ENCODE measurements around the gene EVI5L. TPM values are rescaled to one million over a fixed set of nuclear protein-coding genes. Genes with fewer than 3 reads are reported as not detected.

Gene EVI5L
- total RNA-seq, 6 experiments from 2014 or later, result 3.7 to 6.3 (median 4.9) TPM

DNA sequence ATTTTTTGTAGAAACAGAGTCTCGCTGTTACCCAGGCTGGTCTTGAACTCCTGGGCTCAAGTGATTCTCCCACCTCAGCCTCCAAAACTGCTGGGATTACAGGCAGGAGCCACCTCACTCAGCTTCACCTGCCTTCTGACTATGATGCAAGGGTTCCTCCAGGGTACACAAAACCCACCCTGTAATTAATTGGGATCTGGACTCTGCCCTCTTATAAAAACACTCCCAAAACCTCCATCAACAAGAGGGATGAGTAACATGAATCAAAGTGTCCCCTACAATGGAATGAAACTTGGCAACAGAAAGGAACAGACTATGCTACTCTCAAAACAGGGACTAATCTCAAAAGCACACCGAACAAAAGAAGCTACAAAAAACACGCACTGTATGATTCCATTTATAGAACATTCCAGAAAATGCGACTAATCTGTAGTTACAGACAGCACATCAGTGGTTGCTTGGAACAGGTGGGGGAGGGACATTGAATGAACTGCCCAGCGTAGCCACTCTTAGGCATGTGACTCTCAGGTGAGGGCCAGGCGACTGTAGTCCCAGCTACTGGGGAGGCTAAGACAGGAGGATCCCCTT is 47.3 kb downstream of the EVI5L start:
- no peaks in the 10 kb centered on the region for H3K9me3 ChIP-seq
- no peaks in the 10 kb centered on the region for H3K36me3 ChIP-seq
- WGBS (ENCODE audit: insufficient coverage, low coverage, low lambda C conversion rate, missing lambda C conversion rate), result 79% methylated on average over 6 of the region's 6 CpGs
- DNase-seq (no peak), ATAC-seq (no peak)
- intact Hi-C loops (cut with DNase I), result no loop called here
- TF ChIP-seq, protein P1, sequence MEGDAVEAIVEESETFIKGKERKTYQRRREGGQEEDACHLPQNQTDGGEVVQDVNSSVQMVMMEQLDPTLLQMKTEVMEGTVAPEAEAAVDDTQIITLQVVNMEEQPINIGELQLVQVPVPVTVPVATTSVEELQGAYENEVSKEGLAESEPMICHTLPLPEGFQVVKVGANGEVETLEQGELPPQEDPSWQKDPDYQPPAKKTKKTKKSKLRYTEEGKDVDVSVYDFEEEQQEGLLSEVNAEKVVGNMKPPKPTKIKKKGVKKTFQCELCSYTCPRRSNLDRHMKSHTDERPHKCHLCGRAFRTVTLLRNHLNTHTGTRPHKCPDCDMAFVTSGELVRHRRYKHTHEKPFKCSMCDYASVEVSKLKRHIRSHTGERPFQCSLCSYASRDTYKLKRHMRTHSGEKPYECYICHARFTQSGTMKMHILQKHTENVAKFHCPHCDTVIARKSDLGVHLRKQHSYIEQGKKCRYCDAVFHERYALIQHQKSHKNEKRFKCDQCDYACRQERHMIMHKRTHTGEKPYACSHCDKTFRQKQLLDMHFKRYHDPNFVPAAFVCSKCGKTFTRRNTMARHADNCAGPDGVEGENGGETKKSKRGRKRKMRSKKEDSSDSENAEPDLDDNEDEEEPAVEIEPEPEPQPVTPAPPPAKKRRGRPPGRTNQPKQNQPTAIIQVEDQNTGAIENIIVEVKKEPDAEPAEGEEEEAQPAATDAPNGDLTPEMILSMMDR (IDR thresholded peaks at IDR 0.05), result no peak
- TF ChIP-seq POLR2A (IDR thresholded peaks at IDR 0.05), result no peak
- no peak overlapping the region for H3K4me3 ChIP-seq
- H3K4me1 ChIP-seq, result no peaks in the 10 kb centered on the region
- H3K27me3 ChIP-seq, result peaks cover 0 to 4% of the 10 kb centered on the region in 2 donors
- no peak overlapping the region for H3K27ac ChIP-seq

DNA sequence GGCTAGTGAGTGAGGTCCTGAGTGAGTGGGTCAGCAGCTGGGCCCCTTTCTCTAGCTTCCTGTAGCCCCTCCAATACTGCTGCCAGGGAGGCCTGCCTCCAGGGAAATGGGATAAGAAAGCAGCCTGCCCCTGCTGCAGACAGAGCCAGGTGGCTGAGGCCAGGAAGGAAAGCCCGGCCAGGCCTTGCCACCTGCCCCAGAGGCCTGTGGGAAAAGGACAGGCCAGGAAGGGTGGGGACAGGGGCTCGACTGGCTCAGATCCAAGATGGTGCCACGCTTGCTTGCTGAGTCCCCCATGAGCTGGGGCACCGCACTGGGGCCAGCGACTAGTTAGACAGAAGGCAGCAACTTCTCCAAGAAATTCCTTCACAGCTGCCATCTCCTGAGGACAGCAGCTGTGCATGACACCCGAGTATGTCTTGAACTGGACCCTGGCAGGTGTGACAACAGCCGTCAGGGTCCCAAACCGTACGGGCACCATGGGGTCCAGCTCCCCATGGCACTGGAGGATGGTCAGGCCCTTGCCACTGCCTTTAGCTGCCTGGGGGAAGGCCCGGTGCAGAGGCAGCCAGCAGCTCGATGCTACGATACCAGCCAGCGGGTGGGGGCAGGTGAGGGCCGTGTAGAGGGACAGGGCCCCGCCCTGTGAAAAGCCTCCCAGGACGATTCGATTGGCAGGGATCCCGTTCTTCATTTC is 49.2 kb downstream of the EVI5L start:
- peak in 1 of 4 donors; percentile 23 for ATAC-seq
- intact Hi-C loops (cut with DNase I), result no loop called here
- peaks cover 0 to 4% of the 10 kb centered on the region in 2 donors for H3K27me3 ChIP-seq
- no peak overlapping the region for H3K27ac ChIP-seq
- H3K4me1 ChIP-seq, result no peaks in the 10 kb centered on the region
- 43% methylated on average over 2 of the region's 18 CpGs for WGBS (ENCODE audit: insufficient coverage, low coverage, low lambda C conversion rate, missing lambda C conversion rate)
- no peaks in the 10 kb centered on the region for H3K9me3 ChIP-seq
- no peak for DNase-seq
- no peak overlapping the region for H3K4me3 ChIP-seq
- H3K36me3 ChIP-seq, result no peaks in the 10 kb centered on the region
- TF ChIP-seq POLR2A (IDR thresholded peaks at IDR 0.05), result no peak
- TF ChIP-seq, protein P1 (IDR thresholded peaks at IDR 0.05), result no peak

- Histone ChIP-seq H3K27ac (no peak overlapping the region), H3K9me3 (no peaks in the 10 kb centered on the region), H3K4me1 (no peaks in the 10 kb centered on the region), H3K4me3 (no peak overlapping the region), H3K36me3 (no peaks in the 10 kb centered on the region), H3K27me3 (peaks cover 0 to under 1% of the 10 kb centered on the region in 2 donors)
- DNase-seq (no peak), ATAC-seq (no peak)
- intact Hi-C loops (cut with DNase I), result no loop called here
- 81% methylated on average over 13 of the region's 19 CpGs for WGBS (ENCODE audit: insufficient coverage, low coverage, low lambda C conversion rate, missing lambda C conversion rate)
- TF ChIP-seq, protein P1 (IDR thresholded peaks at IDR 0.05), result no peak
- TF ChIP-seq POLR2A (IDR thresholded peaks at IDR 0.05), result no peak
Measured at GRCh38 chr19:7879836-7880235, 49.8 kb downstream of the EVI5L start.

DNA sequence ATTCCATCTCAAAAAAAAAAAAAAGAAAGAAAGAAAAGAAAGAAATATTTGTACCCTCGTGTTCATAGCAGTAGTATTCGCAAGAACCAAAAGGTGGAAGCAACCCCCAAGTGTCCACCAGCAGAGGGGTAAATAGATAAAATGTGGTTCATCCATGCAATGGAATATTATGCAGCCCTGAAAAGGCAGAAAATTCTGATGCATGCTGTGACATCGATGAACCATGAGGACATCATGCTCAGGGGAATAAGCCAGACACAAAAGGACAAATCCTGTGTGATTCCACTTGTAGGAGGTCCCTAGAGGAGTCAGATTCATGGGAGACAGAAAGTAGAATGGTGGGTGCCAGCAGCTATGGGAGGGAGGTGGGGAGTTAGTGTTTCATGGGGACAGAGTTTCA is 51.9 kb downstream of the EVI5L start:
- Histone ChIP-seq H3K9me3 (no peaks in the 10 kb centered on the region), H3K4me3 (no peak overlapping the region), H3K36me3 (no peaks in the 10 kb centered on the region), H3K4me1 (no peaks in the 10 kb centered on the region), H3K27me3 (no peaks in the 10 kb centered on the region), H3K27ac (no peak overlapping the region)
- no peak for DNase-seq
- no peak for ATAC-seq
- WGBS (ENCODE audit: insufficient coverage, low coverage, low lambda C conversion rate, missing lambda C conversion rate), result 86% methylated on average over 3 of the region's 3 CpGs
- TF ChIP-seq POLR2A (IDR thresholded peaks at IDR 0.05), result no peak
- TF ChIP-seq, protein P1 (IDR thresholded peaks at IDR 0.05), result no peak
- intact Hi-C loops (cut with DNase I), result no loop called here
